GM18519 (cell line): ENCODE data around the gene SLC35G2.
"Not testable (repeated sequence)": the region's sequence is repeated elsewhere in the genome, so short reads cannot be mapped to it uniquely, and the experiment has no call there.

Experiments
- ATAC-seq: cut with Tn5 transposase; IDR thresholded peaks from one replicate; pipeline ENCODE4 v1.9.1; 2021; ENCODE audit warnings: mild to moderate bottlenecking, moderate library complexity; ENCODE audit not compliant: unreplicated experiment, low FRiP score

The SLC35G2 gene

GRCh38 chr3:136883967-136884720, 65.2 kb downstream of the SLC35G2 start:
- ATAC-seq: no peak

- ATAC-seq: no peak
These were observed 66.7 kb downstream of the SLC35G2 start for GRCh38 chr3:136885357-136886213.

DNA sequence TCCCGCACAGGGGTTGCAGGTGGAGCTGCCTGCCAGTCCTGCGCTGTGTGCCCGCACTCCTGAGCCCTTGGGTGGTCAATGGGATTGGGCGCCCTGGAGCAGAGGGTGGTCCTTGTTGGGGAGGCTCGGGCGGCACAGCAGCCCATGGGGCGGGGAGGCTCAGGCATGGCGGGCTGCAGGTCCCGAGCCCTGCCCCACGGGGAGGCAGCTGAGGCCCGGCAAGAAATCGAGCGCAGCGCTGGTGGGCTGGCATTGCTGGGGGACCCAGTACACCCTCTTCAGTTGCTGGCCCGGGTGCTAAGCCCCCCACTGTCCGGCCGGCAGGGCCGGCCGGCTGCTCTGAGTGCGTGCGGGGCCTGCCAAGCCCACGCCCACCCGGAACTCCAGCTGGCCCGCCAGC, 71.0 kb downstream of the SLC35G2 start:
- ATAC-seq: no peak

- ATAC-seq: no peak
These were observed 73.3 kb downstream of the SLC35G2 start for GRCh38 chr3:136891934-136892855.

DNA sequence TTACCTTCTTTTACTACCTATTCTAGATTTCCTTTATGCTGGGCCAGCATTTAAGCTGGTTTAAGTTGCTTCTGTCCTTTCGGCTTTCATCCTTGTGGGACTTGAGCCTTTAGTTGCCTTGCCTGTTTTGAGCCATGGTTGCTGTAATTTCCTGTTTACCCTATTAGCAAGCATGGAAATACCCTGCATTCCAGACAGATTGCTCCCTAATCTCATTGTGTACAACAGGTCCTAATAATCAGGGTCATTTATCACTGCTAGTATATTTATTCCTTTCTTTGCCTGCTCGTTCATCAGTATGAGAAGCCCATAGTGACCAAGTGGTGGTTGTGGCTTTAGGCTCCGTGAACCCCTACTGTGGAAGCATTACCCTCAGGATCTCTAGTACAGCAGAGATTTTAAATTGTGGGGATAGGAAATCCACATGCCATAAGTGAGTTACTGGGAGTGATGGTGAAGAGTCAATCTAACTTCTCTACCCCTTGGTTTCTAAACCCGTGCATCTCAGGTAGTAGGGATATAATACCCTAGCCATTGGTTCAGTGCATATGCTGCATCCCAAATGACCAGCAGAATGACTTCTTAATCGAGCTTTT, 75.0 kb downstream of the SLC35G2 start:
- ATAC-seq: no peak

- not testable (repeated sequence) for ATAC-seq
These were observed 78.2 kb downstream of the SLC35G2 start for GRCh38 chr3:136897171-136897570.

- no peak for ATAC-seq
These were observed 79.6 kb downstream of the SLC35G2 start for GRCh38 chr3:136898549-136898948.

DNA sequence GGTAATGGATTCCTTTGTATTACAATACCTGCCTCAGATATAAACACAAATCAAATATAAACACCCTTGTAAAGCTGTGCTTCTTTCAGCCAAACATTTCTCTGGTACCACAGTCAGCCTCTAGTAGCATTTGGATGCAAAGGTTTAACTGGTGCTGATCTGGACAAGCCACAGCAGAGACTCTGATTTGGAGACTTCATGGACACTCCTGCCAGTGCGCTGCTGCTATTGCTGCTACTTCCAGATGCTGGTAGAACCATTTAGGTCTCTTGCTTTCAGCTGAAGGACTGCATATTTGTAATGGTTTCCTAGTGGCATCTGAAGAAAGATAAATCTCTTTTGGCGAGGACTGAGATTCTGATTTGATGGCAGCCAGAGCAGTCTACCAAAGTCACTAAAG, 80.0 kb downstream of the SLC35G2 start:
- no peak for ATAC-seq

DNA sequence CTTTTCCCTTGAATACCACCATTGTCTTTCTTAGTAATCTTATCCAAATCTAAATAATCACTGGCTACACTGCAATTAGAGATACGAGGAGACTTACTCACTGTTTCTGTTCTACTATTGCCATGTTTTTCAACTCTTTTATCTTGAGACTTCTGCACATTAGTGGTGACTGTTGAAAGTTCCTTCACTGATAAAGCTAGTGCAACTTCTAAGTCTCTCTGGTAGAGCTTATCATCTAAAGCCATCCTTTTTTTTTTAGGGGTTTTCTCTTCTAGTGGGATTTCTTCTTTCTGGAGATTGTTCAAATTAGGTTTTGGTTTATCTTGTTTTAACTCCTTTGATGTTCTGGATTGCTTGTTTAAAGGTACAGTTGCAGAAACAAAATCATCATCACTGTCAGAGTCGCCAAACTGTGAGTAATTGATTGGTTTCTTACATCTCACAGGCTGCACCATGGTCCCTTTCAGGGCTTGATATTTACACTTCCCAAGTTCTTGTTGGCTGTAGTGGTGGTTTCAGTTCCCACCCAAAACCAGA, 80.8 kb downstream of the SLC35G2 start:
- no peak for ATAC-seq

DNA sequence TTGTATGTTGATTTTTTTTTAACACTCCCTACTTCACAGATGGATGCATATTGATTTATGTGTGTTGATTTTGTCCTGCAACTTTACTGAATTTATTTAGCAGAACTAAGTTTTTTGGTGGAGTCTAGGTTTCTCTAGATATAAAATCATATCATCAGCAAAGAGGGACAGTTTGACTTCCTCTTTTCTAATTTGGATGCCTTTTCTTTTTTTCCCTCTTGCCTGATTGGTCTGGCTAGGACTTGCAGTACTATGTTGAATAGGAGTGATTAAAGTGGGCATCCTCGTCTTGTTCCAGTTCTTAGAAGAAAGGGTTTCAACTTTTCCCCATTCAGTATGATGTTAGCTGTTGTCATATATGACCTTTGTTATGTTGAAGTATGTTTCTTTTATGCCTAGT, 81.8 kb downstream of the SLC35G2 start:
- not testable (repeated sequence) for ATAC-seq

- ATAC-seq: no peak
These were observed 82.5 kb downstream of the SLC35G2 start for GRCh38 chr3:136901391-136901790.

DNA sequence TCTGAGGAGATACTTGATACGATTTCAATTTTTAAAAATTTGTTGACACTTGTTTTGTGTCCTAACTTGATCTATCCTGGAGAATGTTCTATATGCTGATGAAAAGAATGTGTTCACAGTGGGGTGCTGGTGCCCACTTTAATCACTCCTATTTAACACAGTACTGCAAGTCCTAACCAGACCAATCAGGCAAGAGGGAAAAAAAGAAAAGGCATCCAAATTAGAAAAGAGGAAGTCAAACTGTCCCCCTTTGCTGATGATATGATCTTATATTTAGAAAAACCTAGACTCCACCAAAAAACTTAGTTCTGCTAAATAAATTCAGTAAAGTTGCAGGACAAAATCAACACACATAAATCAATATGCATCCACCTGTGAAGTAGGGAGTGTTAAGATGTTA, 83.6 kb downstream of the SLC35G2 start:
- not testable (repeated sequence) for ATAC-seq

DNA sequence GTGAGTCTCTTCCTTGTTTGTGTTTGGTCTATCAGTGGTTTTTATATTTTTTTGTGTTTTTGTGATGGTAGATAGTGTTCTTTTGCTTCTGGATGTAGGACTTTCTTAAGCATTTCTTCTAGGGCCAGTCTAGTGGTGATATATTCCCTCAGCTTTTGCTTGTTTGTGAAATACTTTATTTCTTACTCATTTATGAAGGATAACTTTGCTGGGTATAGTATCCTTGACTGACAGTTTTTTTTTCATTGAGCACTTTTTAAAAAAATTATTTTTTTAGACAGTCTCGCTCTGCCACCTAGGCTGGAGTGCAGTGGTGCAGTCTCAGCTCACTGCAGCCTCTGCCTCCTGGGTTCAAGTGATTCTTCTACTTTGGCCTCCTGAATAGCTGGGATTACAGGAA, 85.0 kb downstream of the SLC35G2 start:
- ATAC-seq: no peak

DNA sequence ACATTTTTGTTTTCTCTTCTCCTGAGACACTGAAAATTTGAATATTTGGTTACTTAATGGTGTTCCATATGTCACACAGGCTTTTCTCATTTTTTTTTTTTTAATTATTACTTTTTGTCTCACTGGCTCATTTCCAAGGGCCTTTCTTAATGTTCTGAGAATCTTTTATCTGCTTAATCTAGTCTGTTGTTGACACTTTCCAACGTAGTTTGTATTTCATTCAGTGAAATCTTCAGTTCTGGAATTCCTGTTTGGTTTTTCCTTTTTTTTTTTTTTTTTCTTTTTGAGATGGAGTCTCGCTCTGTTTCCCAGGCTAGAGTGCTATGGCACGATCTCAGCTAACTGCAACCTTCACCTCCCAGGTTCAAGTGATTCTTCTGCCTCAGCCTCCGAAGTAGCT, 85.8 kb downstream of the SLC35G2 start:
- no peak for ATAC-seq
